Uterus (tissue), 2 donors: Measurements from ENCODE around the gene DEFB110.

Experiments
- CTCF ChIP-seq, 4 experiments: fragments of 200-600 bp in 2 of 4; fragments of 450-650 bp in 2 of 4; sonication (generic) in 2 of 4; IDR thresholded peaks; one replicate each; pipeline ENCODE4 v1.5.1; 2016 to 2019; ENCODE audit warnings: antibody characterized with exemption in 4 of 4, mild to moderate bottlenecking in 2 of 4, moderate library complexity in 1 of 4
- POLR2A ChIP-seq, 2 donors: fragments of 450-650 bp; IDR thresholded peaks; one replicate each; pipeline ENCODE4 v1.6.1; 2016; ENCODE audit warnings: antibody characterized with exemption in 2 of 2, mild to moderate bottlenecking in 1 of 2, moderate library complexity in 1 of 2

GRCh38 chr6:49980898-49981297 is 40.9 kb downstream of the DEFB110 start:
- TF ChIP-seq POLR2A (IDR thresholded peaks at IDR 0.05) = no peak
- no peak for TF ChIP-seq CTCF (IDR thresholded peaks at IDR 0.05)
